Glomerular visceral epithelial cell (primary cell): ENCODE data around the gene SMIM8.
A peak's percentile ranks its signal among the peaks of the same experiment; 100 is the strongest.

Source experiments
- DNase-seq: peaks from one replicate; pipeline ENCODE4 v3.0.0-alpha.2; 2016; ENCODE audit errors: extremely low spot score

Gene SMIM8

GRCh38 chr6:87391334-87391733, 68.9 kb downstream of the SMIM8 start:
- DNase-seq = peak; percentile 45
